Neutrophil (primary cell): ENCODE results near the gene DHX36.

Experiments used
- H3K27ac ChIP-seq: fragments of 200-600 bp; sonication (generic); 2 replicates; pipeline ENCODE4 v1.5.1; 2016; ENCODE audit warnings: mild to moderate bottlenecking, moderate library complexity
- H3K27me3 ChIP-seq: fragments of 200-600 bp; sonication (generic); 2 replicates; pipeline ENCODE4 v1.6.0; 2016; ENCODE audit warnings: mild to moderate bottlenecking
- H3K36me3 ChIP-seq: fragments of 200-600 bp; sonication (generic); 2 replicates; pipeline ENCODE4 v1.5.1; 2017
- H3K4me1 ChIP-seq, 2 experiments: fragments of 200-600 bp in 1 of 2; sonication (generic) in 1 of 2; 1 replicate in 1 of 2; 2 replicates in 1 of 2; pipeline versions ENCODE4 v1.5.1 to v1.6.1; 2013 to 2016; ENCODE audit warnings: low read depth in 1 of 2, low read length in 1 of 2, mild to moderate bottlenecking in 1 of 2, moderate library complexity in 1 of 2; ENCODE audit not compliant: control insufficient read depth in 1 of 2, insufficient read depth in 1 of 2
- H3K4me3 ChIP-seq, 2 experiments: fragments of 200-600 bp in 1 of 2; sonication (generic) in 1 of 2; 1 replicate in 1 of 2; 2 replicates in 1 of 2; pipeline ENCODE4 v1.5.1; 2013 to 2016; ENCODE audit warnings: low read depth in 1 of 2, low read length in 1 of 2, mild to moderate bottlenecking in 1 of 2, moderate library complexity in 1 of 2
- H3K9me3 ChIP-seq: fragments of 200-600 bp; sonication (generic); 2 replicates; pipeline ENCODE4 v1.5.1; 2016
- CTCF ChIP-seq: fragments of 200-600 bp; sonication (generic); IDR thresholded peaks from 2 replicates; pipeline ENCODE4 v1.5.1; 2016; ENCODE audit warnings: antibody characterized with exemption

Gene DHX36

GRCh38 chr3:154240235-154240634, 84.1 kb downstream of the DHX36 start:
- no peak overlapping the region for H3K27ac ChIP-seq
- TF ChIP-seq CTCF, result no peak
- no peaks in the 10 kb centered on the region for H3K27me3 ChIP-seq
- H3K9me3 ChIP-seq, result no peaks in the 10 kb centered on the region
- H3K4me3 ChIP-seq, result no peak overlapping the region
- H3K36me3 ChIP-seq, result no peaks in the 10 kb centered on the region
- H3K4me1 ChIP-seq, result no peaks in the 10 kb centered on the region

- no peaks in the 10 kb centered on the region for H3K27me3 ChIP-seq
- no peak overlapping the region for H3K4me3 ChIP-seq
- no peak overlapping the region for H3K27ac ChIP-seq
- no peaks in the 10 kb centered on the region for H3K36me3 ChIP-seq
- TF ChIP-seq CTCF, result no peak
- no peaks in the 10 kb centered on the region for H3K4me1 ChIP-seq
- H3K9me3 ChIP-seq, result no peaks in the 10 kb centered on the region
Observed at GRCh38 chr3:154236331-154236730, 88.0 kb downstream of the DHX36 start.

GRCh38 chr3:154235330-154235729, 89.0 kb downstream of the DHX36 start:
- Histone ChIP-seq H3K27me3 (no peaks in the 10 kb centered on the region), H3K27ac (no peak overlapping the region), H3K4me1 (no peaks in the 10 kb centered on the region), H3K36me3 (no peaks in the 10 kb centered on the region), H3K4me3 (no peak overlapping the region), H3K9me3 (no peaks in the 10 kb centered on the region)
- no peak for TF ChIP-seq CTCF

GRCh38 chr3:154229217-154229590, 95.1 kb downstream of the DHX36 start:
- TF ChIP-seq CTCF, result no peak
- Histone ChIP-seq H3K27me3 (no peaks in the 10 kb centered on the region), H3K4me3 (no peak overlapping the region), H3K4me1 (peaks cover 0 to 4% of the 10 kb centered on the region in 2 experiments), H3K9me3 (no peaks in the 10 kb centered on the region), H3K27ac (no peak overlapping the region), H3K36me3 (no peaks in the 10 kb centered on the region)

- Histone ChIP-seq H3K27me3 (no peaks in the 10 kb centered on the region), H3K27ac (no peak overlapping the region), H3K36me3 (no peaks in the 10 kb centered on the region), H3K4me3 (no peak overlapping the region), H3K4me1 (peaks cover 0 to 7% of the 10 kb centered on the region in 2 experiments), H3K9me3 (no peaks in the 10 kb centered on the region)
- no peak for TF ChIP-seq CTCF
Observed at GRCh38 chr3:154228561-154229216, 95.6 kb downstream of the DHX36 start.
